Sigmoid colon (tissue), 7 donors: ENCODE results near the gene ZNF93. TPM values are rescaled to one million over a fixed set of nuclear protein-coding genes. Genes with fewer than 3 reads are reported as not detected.
"Not testable (repeated sequence)": the region's sequence is repeated elsewhere in the genome, so short reads cannot be mapped to it uniquely, and the experiment has no call there.

Experiments used
- DNase-seq: peaks from one replicate; pipeline ENCODE4 v3.0.0-alpha.2; 2019
- H3K27ac ChIP-seq, 4 donors: fragments of 200-600 bp; sonication (generic); one replicate each; pipeline ENCODE4 v1.5.1; 2016 to 2019; ENCODE audit warnings: mild to moderate bottlenecking in 1 of 4
- H3K27me3 ChIP-seq, 3 donors: fragments of 200-600 bp; sonication (generic); one replicate each; pipeline ENCODE4 v1.5.1; 2019; ENCODE audit warnings: mild to moderate bottlenecking in 1 of 3
- H3K36me3 ChIP-seq, 4 donors: fragments of 200-600 bp; sonication (generic); one replicate each; pipeline ENCODE4 v1.5.1; 2016 to 2019
- H3K4me1 ChIP-seq, 4 donors: fragments of 200-600 bp; sonication (generic); one replicate each; pipeline ENCODE4 v1.5.1; 2017 to 2019
- H3K4me3 ChIP-seq, 4 donors: fragments of 200-600 bp; sonication (generic); one replicate each; pipeline ENCODE4 v1.5.1; 2017 to 2019; ENCODE audit warnings: mild to moderate bottlenecking in 2 of 4, moderate library complexity in 1 of 4
- H3K9me3 ChIP-seq, 4 donors: fragments of 200-600 bp in 3 of 4; sonication (generic) in 3 of 4; one replicate each; pipeline versions ENCODE4 v1.5.1 to v1.6.1; 2013 to 2019
- EP300 ChIP-seq, 4 donors: sonication (generic); formaldehyde crosslinking; IDR thresholded peaks; one replicate each; pipeline ENCODE4 v1.6.1; 2017; ENCODE audit warnings: antibody characterized with exemption in 4 of 4
- POLR2A ChIP-seq, 2 donors: fragments of 450-650 bp; IDR thresholded peaks; one replicate each; pipeline ENCODE4 v1.6.1; 2016; ENCODE audit warnings: antibody characterized with exemption in 2 of 2, mild to moderate bottlenecking in 2 of 2, moderate library complexity in 2 of 2
- POLR2AphosphoS5 ChIP-seq, 4 donors: sonication (generic); formaldehyde crosslinking; IDR thresholded peaks; one replicate each; pipeline ENCODE4 v1.6.1; 2017; ENCODE audit warnings: antibody characterized with exemption in 4 of 4
- WGBS, 2 donors: extraction: QIAGEN DNeasy Blood & Tissue Kit; methylation state at CpG; one replicate each; pipeline ENCODE4 v1.1.7; 2013; 5-methylcytosine and 5-hydroxymethylcytosine counted together
- intact Hi-C: fragments of 100-400 bp; cut with DNase I; formaldehyde crosslinking; loops from one replicate; pipeline ENCODE4 v1.15.1; 2023
- polyA plus RNA-seq, 3 donors: library from polyadenylated mRNA; stranded (reverse); fragments of 200-250 nt; gene quantifications; one replicate each; pipeline ENCODE4 v1.2.3, GENCODE V29; 2013
- total RNA-seq, 4 donors: library from RNA; depleted of rRNA; stranded (reverse); fragments of >200 nt; gene quantifications; one replicate each; pipeline ENCODE4 v1.1.0, GENCODE V29; 2016
- TF ChIP-seq, protein P1 (sequence below), 4 experiments: fragments of 450-650 bp in 3 of 4; fragments of 200-600 bp in 1 of 4; IDR thresholded peaks; one replicate each; pipeline ENCODE4 v1.5.1; 2016 to 2019; ENCODE audit warnings: antibody characterized with exemption in 4 of 4, mild to moderate bottlenecking in 3 of 4, moderate library complexity in 2 of 4
- donor health status: healthy with polysubstance abuse.
- donor health status: Bipolar disorder and iron deficiency.
- donor health status: healthy.

Gene ZNF93
- total and polyA plus RNA-seq, 7 donors: 1.2 to 14.4 (median 5.1) TPM

DNA sequence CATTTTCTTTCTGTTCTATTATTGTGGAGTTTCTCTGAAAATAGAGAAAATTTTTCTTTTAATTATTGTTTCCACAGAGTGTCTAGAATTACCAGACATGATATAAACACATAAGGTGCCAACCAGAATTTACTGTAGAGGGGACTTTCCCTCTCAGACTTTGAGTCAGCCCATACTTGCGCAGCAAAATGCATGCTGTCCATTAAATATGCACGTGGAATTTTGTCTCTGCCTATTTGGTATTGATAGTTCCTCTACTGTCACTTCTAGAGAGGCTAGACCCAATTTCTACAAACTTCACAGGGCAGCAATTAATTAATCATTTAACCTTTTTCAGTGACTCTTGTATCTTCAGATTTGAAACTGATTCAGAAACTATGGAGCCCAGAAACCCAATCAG is 8.9 kb downstream of the ZNF93 start:
- peaks cover 0 to 7% (median 2%) of the 10 kb centered on the region in 4 donors for H3K4me1 ChIP-seq
- intact Hi-C loops: loop anchor here (10.0 kb wide), 3 partner anchors 85 to 175 kb away; partner anchors contain the start of genes ZNF14 and ZNF506
- H3K27me3 ChIP-seq: no peaks in the 10 kb centered on the region
- TF ChIP-seq POLR2AphosphoS5 (IDR thresholded peaks at IDR 0.05): no peak
- TF ChIP-seq, protein P1, sequence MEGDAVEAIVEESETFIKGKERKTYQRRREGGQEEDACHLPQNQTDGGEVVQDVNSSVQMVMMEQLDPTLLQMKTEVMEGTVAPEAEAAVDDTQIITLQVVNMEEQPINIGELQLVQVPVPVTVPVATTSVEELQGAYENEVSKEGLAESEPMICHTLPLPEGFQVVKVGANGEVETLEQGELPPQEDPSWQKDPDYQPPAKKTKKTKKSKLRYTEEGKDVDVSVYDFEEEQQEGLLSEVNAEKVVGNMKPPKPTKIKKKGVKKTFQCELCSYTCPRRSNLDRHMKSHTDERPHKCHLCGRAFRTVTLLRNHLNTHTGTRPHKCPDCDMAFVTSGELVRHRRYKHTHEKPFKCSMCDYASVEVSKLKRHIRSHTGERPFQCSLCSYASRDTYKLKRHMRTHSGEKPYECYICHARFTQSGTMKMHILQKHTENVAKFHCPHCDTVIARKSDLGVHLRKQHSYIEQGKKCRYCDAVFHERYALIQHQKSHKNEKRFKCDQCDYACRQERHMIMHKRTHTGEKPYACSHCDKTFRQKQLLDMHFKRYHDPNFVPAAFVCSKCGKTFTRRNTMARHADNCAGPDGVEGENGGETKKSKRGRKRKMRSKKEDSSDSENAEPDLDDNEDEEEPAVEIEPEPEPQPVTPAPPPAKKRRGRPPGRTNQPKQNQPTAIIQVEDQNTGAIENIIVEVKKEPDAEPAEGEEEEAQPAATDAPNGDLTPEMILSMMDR (IDR thresholded peaks at IDR 0.05): no peak
- no peak for TF ChIP-seq EP300 (IDR thresholded peaks at IDR 0.05)
- no peak for TF ChIP-seq POLR2A (IDR thresholded peaks at IDR 0.05)
- WGBS, 2 donors: 89 to 96% methylated on average over 2 of the region's 2 CpGs
- no peak overlapping the region for H3K4me3 ChIP-seq
- no peaks in the 10 kb centered on the region for H3K36me3 ChIP-seq
- no peak overlapping the region for H3K27ac ChIP-seq
- DNase-seq: no peak
- H3K9me3 ChIP-seq: no peaks in the 10 kb centered on the region

DNA sequence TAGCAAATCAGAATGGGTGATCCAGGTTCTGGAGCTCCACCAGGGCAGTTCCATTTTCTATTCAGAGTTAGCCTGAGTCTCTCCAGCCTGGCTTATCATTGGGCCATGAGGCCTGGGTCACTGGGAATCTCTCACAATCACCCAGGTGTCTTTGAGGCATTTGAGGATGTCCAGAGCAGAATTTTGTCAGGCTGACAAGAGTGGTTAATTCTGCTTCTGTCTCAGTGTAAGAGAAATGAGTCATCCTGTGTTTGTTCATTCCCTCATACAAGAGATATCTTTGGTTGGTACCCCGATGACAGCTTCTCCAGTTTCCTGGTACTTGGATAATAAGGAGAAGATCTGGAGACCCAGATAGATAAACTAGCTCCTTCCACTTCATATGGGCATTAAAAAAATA is 10.4 kb downstream of the ZNF93 start:
- DNase-seq: no peak
- Histone ChIP-seq H3K9me3 (no peaks in the 10 kb centered on the region), H3K27me3 (no peaks in the 10 kb centered on the region), H3K27ac (peak overlapping the region in 1 of 4 donors; percentile 2), H3K4me1 (peaks cover 0 to 7% (median 2%) of the 10 kb centered on the region in 4 donors), H3K4me3 (no peak overlapping the region), H3K36me3 (no peaks in the 10 kb centered on the region)
- intact Hi-C loops: no loop called here
- 95% methylated on average over 1 of the region's 1 CpG for WGBS, 2 donors
- TF ChIP-seq POLR2AphosphoS5 (IDR thresholded peaks at IDR 0.05): peak in 1 of 4 donors; percentile 8
- TF ChIP-seq, protein P1 (IDR thresholded peaks at IDR 0.05): no peak
- TF ChIP-seq EP300 (IDR thresholded peaks at IDR 0.05): no peak
- TF ChIP-seq POLR2A (IDR thresholded peaks at IDR 0.05): no peak

DNA sequence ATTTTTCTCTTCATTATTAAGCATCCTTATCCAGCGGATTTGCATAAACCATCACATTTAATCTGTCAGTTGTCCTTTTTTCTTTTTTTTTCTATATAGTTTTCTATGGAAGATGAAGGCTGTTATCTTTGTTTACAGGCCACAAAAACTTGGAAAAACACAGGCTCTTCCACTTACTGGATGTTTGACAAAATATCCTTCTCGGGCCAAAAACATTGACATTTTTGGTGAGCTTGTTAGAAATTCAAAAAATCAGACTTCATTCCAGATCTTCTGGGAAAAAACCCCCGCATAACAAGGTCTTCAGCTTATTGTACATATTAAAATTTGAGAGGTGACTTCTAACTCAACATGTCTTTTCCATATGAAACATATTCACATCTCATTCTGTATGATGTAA is 13.8 kb downstream of the ZNF93 start:
- peaks cover 0 to 11% (median 0%) of the 10 kb centered on the region in 4 donors for H3K36me3 ChIP-seq
- H3K27ac ChIP-seq: no peak overlapping the region
- no peak for DNase-seq
- H3K4me1 ChIP-seq: peaks cover 0 to 7% (median 0%) of the 10 kb centered on the region in 4 donors
- no peaks in the 10 kb centered on the region for H3K27me3 ChIP-seq
- intact Hi-C loops: no loop called here
- H3K9me3 ChIP-seq: no peaks in the 10 kb centered on the region
- no peak overlapping the region for H3K4me3 ChIP-seq
- 88% methylated on average over 3 of the region's 3 CpGs for WGBS, 2 donors
- TF ChIP-seq POLR2AphosphoS5 (IDR thresholded peaks at IDR 0.05): no peak

DNA sequence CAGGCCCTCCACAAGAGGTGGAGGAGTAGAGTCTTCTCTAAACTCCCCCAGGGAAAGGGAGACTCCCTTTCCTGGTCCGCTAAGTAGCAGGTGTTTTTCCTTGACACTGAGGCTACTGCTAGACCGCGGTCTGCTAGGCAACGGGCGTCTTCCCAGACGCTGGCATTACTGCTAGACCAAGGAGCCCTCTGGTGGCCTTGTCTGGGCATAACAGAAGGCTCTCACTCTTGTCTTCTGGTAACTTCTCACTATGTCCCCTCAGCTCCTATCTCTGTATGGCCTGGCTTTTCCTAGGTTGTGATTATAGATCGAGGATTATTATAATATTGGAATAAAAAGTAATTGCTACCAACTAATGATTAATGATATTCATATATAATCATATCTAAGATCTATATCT is 29.7 kb downstream of the ZNF93 start:
- H3K27me3 ChIP-seq, H3K27ac ChIP-seq, intact Hi-C loops, H3K4me1 ChIP-seq, H3K4me3 ChIP-seq: not testable (repeated sequence)
- Histone ChIP-seq H3K9me3 (peaks cover 0 to 26% (median 10%) of the 10 kb centered on the region in 4 donors), H3K36me3 (peaks cover 0 to 44% (median 20%) of the 10 kb centered on the region in 4 donors)
- peak; percentile 73 for DNase-seq
- WGBS, 2 donors: 88 to 89% methylated on average over 7 of the region's 7 CpGs
- TF ChIP-seq, protein P1 (IDR thresholded peaks at IDR 0.05): peak in 3 of 4 experiments; percentile 20 to 62 (median 51)

DNA sequence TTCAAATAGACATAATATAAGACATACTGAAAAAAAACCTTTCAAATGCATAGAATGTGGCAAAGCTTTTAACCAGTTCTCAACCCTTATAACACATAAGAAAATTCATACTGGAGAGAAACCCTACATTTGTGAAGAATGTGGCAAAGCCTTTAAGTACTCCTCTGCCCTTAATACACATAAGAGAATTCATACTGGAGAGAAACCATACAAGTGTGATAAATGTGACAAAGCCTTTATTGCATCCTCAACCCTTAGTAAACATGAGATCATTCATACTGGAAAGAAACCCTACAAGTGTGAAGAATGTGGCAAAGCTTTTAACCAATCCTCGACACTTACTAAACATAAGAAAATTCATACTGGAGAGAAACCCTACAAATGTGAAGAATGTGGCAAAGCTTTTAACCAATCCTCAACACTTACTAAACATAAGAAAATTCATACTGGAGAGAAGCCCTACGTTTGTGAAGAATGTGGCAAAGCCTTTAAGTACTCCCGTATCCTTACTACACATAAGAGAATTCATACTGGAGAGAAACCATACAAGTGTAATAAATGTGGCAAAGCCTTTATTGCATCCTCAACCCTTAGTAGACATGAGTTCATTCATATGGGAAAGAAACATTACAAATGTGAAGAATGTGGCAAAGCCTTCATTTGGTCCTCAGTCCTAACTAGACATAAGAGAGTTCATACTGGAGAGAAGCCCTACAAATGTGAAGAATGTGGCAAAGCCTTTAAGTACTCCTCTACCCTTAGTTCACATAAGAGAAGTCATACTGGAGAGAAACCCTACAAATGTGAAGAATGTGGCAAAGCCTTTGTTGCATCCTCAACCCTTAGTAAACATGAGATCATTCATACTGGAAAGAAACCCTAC is 32.9 kb downstream of the ZNF93 start:
- Histone ChIP-seq H3K9me3 (peaks cover 0 to 31% (median 13%) of the 10 kb centered on the region in 4 donors), H3K36me3 (peaks cover 0 to 28% (median 12%) of the 10 kb centered on the region in 4 donors)
- H3K4me3 ChIP-seq, H3K27ac ChIP-seq, intact Hi-C loops, DNase-seq, H3K4me1 ChIP-seq, H3K27me3 ChIP-seq: not testable (repeated sequence)
- WGBS, 2 donors: 96 to 97% methylated on average over 3 of the region's 3 CpGs
